ENCODE results near the gene UPB1.

Gene UPB1

GRCh38 chr22:24494528-24495364 is at the start of gene UPB1:
TSS of gene UPB1 (plus strand) at chr22:24495332. CDS start at chr22:24495404, 72 bp downstream.
- no peaks in the 10 kb centered on the region for H3K9me3 ChIP-seq (ENCODE audit: control insufficient read depth in 1 of 2, low read length in 2 of 2)
- no peaks in the 10 kb centered on the region for H3K36me3 ChIP-seq (ENCODE audit: control insufficient read depth in 1 of 2, insufficient read depth in 2 of 2, low read length in 2 of 2)
- no peak within 1 kb of the TSS for H3K9ac ChIP-seq (ENCODE audit: low read depth in 1 of 2, low read length in 2 of 2)
- peaks cover 18 to 25% of the 10 kb centered on the region in 2 donors for H3K27me3 ChIP-seq (ENCODE audit: control insufficient read depth in 1 of 2, insufficient read depth in 2 of 2, low read length in 2 of 2)
- H3K4me1 ChIP-seq (ENCODE audit: control insufficient read depth in 1 of 2, insufficient read depth in 2 of 2, low read length in 2 of 2): peaks cover 0 to 7% of the 10 kb centered on the region in 2 donors
- H3K4me3 ChIP-seq (ENCODE audit: low read depth in 1 of 2, low read length in 2 of 2): peak within 1 kb of the TSS; percentile 15 to 54
- H3K27ac ChIP-seq (ENCODE audit: low read depth, low read length): no peak within 1 kb of the TSS

GRCh38 chr22:24445481-24446259 is 49.5 kb upstream of the UPB1 start:
- no peaks in the 10 kb centered on the region for H3K4me1 ChIP-seq (ENCODE audit: control insufficient read depth in 1 of 2, insufficient read depth in 2 of 2, low read length in 2 of 2)

GRCh38 chr22:24446260-24446611 is 48.9 kb upstream of the UPB1 start:
- Histone ChIP-seq H3K27ac (ENCODE audit: low read depth, low read length) (no peak overlapping the region), H3K9me3 (ENCODE audit: control insufficient read depth in 1 of 2, low read length in 2 of 2) (no peaks in the 10 kb centered on the region), H3K4me3 (ENCODE audit: low read depth in 1 of 2, low read length in 2 of 2) (no peak overlapping the region), H3K9ac (ENCODE audit: low read depth in 1 of 2, low read length in 2 of 2) (no peak overlapping the region), H3K4me1 (ENCODE audit: control insufficient read depth in 1 of 2, insufficient read depth in 2 of 2, low read length in 2 of 2) (no peaks in the 10 kb centered on the region), H3K36me3 (ENCODE audit: control insufficient read depth in 1 of 2, insufficient read depth in 2 of 2, low read length in 2 of 2) (peaks cover 0 to 3% of the 10 kb centered on the region in 2 donors), H3K27me3 (ENCODE audit: control insufficient read depth in 1 of 2, insufficient read depth in 2 of 2, low read length in 2 of 2) (no peaks in the 10 kb centered on the region)

More at GRCh38 chr22:24445481-24446259, 49.5 kb upstream of the UPB1 start:
- Histone ChIP-seq H3K27ac (ENCODE audit: low read depth, low read length) (no peak overlapping the region), H3K27me3 (ENCODE audit: control insufficient read depth in 1 of 2, insufficient read depth in 2 of 2, low read length in 2 of 2) (no peaks in the 10 kb centered on the region), H3K36me3 (ENCODE audit: control insufficient read depth in 1 of 2, insufficient read depth in 2 of 2, low read length in 2 of 2) (peaks cover 0 to 7% of the 10 kb centered on the region in 2 donors), H3K4me3 (ENCODE audit: low read depth in 1 of 2, low read length in 2 of 2) (no peak overlapping the region), H3K9ac (ENCODE audit: low read depth in 1 of 2, low read length in 2 of 2) (no peak overlapping the region), H3K9me3 (ENCODE audit: control insufficient read depth in 1 of 2, low read length in 2 of 2) (no peaks in the 10 kb centered on the region)

GRCh38 chr22:24450610-24451009 is 44.5 kb upstream of the UPB1 start:
- Histone ChIP-seq H3K27me3 (ENCODE audit: control insufficient read depth in 1 of 2, insufficient read depth in 2 of 2, low read length in 2 of 2) (no peaks in the 10 kb centered on the region), H3K27ac (ENCODE audit: low read depth, low read length) (no peak overlapping the region), H3K4me3 (ENCODE audit: low read depth in 1 of 2, low read length in 2 of 2) (no peak overlapping the region), H3K9ac (ENCODE audit: low read depth in 1 of 2, low read length in 2 of 2) (no peak overlapping the region), H3K36me3 (ENCODE audit: control insufficient read depth in 1 of 2, insufficient read depth in 2 of 2, low read length in 2 of 2) (no peaks in the 10 kb centered on the region), H3K9me3 (ENCODE audit: control insufficient read depth in 1 of 2, low read length in 2 of 2) (no peaks in the 10 kb centered on the region), H3K4me1 (ENCODE audit: control insufficient read depth in 1 of 2, insufficient read depth in 2 of 2, low read length in 2 of 2) (no peaks in the 10 kb centered on the region)

- H3K4me1 ChIP-seq (ENCODE audit: control insufficient read depth in 1 of 2, insufficient read depth in 2 of 2, low read length in 2 of 2): no peaks in the 10 kb centered on the region
- no peak overlapping the region for H3K4me3 ChIP-seq (ENCODE audit: low read depth in 1 of 2, low read length in 2 of 2)
- no peaks in the 10 kb centered on the region for H3K9me3 ChIP-seq (ENCODE audit: control insufficient read depth in 1 of 2, low read length in 2 of 2)
- H3K36me3 ChIP-seq (ENCODE audit: control insufficient read depth in 1 of 2, insufficient read depth in 2 of 2, low read length in 2 of 2): no peaks in the 10 kb centered on the region
- H3K27ac ChIP-seq (ENCODE audit: low read depth, low read length): no peak overlapping the region
- no peak overlapping the region for H3K9ac ChIP-seq (ENCODE audit: low read depth in 1 of 2, low read length in 2 of 2)
- no peaks in the 10 kb centered on the region for H3K27me3 ChIP-seq (ENCODE audit: control insufficient read depth in 1 of 2, insufficient read depth in 2 of 2, low read length in 2 of 2)
These were observed 44.0 kb upstream of the UPB1 start for GRCh38 chr22:24451162-24451561.

- no peaks in the 10 kb centered on the region for H3K9me3 ChIP-seq (ENCODE audit: control insufficient read depth in 1 of 2, low read length in 2 of 2)
- no peak overlapping the region for H3K27ac ChIP-seq (ENCODE audit: low read depth, low read length)
- H3K27me3 ChIP-seq (ENCODE audit: control insufficient read depth in 1 of 2, insufficient read depth in 2 of 2, low read length in 2 of 2): no peaks in the 10 kb centered on the region
- H3K9ac ChIP-seq (ENCODE audit: low read depth in 1 of 2, low read length in 2 of 2): no peak overlapping the region
- no peaks in the 10 kb centered on the region for H3K4me1 ChIP-seq (ENCODE audit: control insufficient read depth in 1 of 2, insufficient read depth in 2 of 2, low read length in 2 of 2)
- no peak overlapping the region for H3K4me3 ChIP-seq (ENCODE audit: low read depth in 1 of 2, low read length in 2 of 2)
- no peaks in the 10 kb centered on the region for H3K36me3 ChIP-seq (ENCODE audit: control insufficient read depth in 1 of 2, insufficient read depth in 2 of 2, low read length in 2 of 2)
These were observed 41.3 kb upstream of the UPB1 start for GRCh38 chr22:24453853-24454252.

GRCh38 chr22:24455039-24455438 is 40.1 kb upstream of the UPB1 start:
- H3K27ac ChIP-seq (ENCODE audit: low read depth, low read length): no peak overlapping the region
- no peak overlapping the region for H3K4me3 ChIP-seq (ENCODE audit: low read depth in 1 of 2, low read length in 2 of 2)
- H3K4me1 ChIP-seq (ENCODE audit: control insufficient read depth in 1 of 2, insufficient read depth in 2 of 2, low read length in 2 of 2): no peaks in the 10 kb centered on the region
- H3K27me3 ChIP-seq (ENCODE audit: control insufficient read depth in 1 of 2, insufficient read depth in 2 of 2, low read length in 2 of 2): no peaks in the 10 kb centered on the region
- H3K36me3 ChIP-seq (ENCODE audit: control insufficient read depth in 1 of 2, insufficient read depth in 2 of 2, low read length in 2 of 2): no peaks in the 10 kb centered on the region
- H3K9me3 ChIP-seq (ENCODE audit: control insufficient read depth in 1 of 2, low read length in 2 of 2): no peaks in the 10 kb centered on the region
- H3K9ac ChIP-seq (ENCODE audit: low read depth in 1 of 2, low read length in 2 of 2): no peak overlapping the region

- Histone ChIP-seq H3K4me1 (ENCODE audit: control insufficient read depth in 1 of 2, insufficient read depth in 2 of 2, low read length in 2 of 2) (peaks cover 0 to 6% of the 10 kb centered on the region in 2 donors), H3K9me3 (ENCODE audit: control insufficient read depth in 1 of 2, low read length in 2 of 2) (no peaks in the 10 kb centered on the region), H3K4me3 (ENCODE audit: low read depth in 1 of 2, low read length in 2 of 2) (no peak overlapping the region), H3K27ac (ENCODE audit: low read depth, low read length) (no peak overlapping the region), H3K9ac (ENCODE audit: low read depth in 1 of 2, low read length in 2 of 2) (no peak overlapping the region), H3K36me3 (ENCODE audit: control insufficient read depth in 1 of 2, insufficient read depth in 2 of 2, low read length in 2 of 2) (no peaks in the 10 kb centered on the region), H3K27me3 (ENCODE audit: control insufficient read depth in 1 of 2, insufficient read depth in 2 of 2, low read length in 2 of 2) (no peaks in the 10 kb centered on the region)
These were observed 39.2 kb upstream of the UPB1 start for GRCh38 chr22:24455751-24456426.

- Histone ChIP-seq H3K4me3 (ENCODE audit: low read depth in 1 of 2, low read length in 2 of 2) (no peak overlapping the region), H3K36me3 (ENCODE audit: control insufficient read depth in 1 of 2, insufficient read depth in 2 of 2, low read length in 2 of 2) (no peaks in the 10 kb centered on the region), H3K27ac (ENCODE audit: low read depth, low read length) (no peak overlapping the region), H3K27me3 (ENCODE audit: control insufficient read depth in 1 of 2, insufficient read depth in 2 of 2, low read length in 2 of 2) (no peaks in the 10 kb centered on the region), H3K9me3 (ENCODE audit: control insufficient read depth in 1 of 2, low read length in 2 of 2) (no peaks in the 10 kb centered on the region), H3K9ac (ENCODE audit: low read depth in 1 of 2, low read length in 2 of 2) (no peak overlapping the region), H3K4me1 (ENCODE audit: control insufficient read depth in 1 of 2, insufficient read depth in 2 of 2, low read length in 2 of 2) (peaks cover 0 to 9% of the 10 kb centered on the region in 2 donors)
These were observed 37.2 kb upstream of the UPB1 start for GRCh38 chr22:24457894-24458420.

GRCh38 chr22:24459911-24460310 is 35.2 kb upstream of the UPB1 start:
- no peak overlapping the region for H3K9ac ChIP-seq (ENCODE audit: low read depth in 1 of 2, low read length in 2 of 2)
- H3K9me3 ChIP-seq (ENCODE audit: control insufficient read depth in 1 of 2, low read length in 2 of 2): no peaks in the 10 kb centered on the region
- peaks cover 0 to 9% of the 10 kb centered on the region in 2 donors for H3K4me1 ChIP-seq (ENCODE audit: control insufficient read depth in 1 of 2, insufficient read depth in 2 of 2, low read length in 2 of 2)
- no peak overlapping the region for H3K4me3 ChIP-seq (ENCODE audit: low read depth in 1 of 2, low read length in 2 of 2)
- H3K36me3 ChIP-seq (ENCODE audit: control insufficient read depth in 1 of 2, insufficient read depth in 2 of 2, low read length in 2 of 2): no peaks in the 10 kb centered on the region
- no peaks in the 10 kb centered on the region for H3K27me3 ChIP-seq (ENCODE audit: control insufficient read depth in 1 of 2, insufficient read depth in 2 of 2, low read length in 2 of 2)
- H3K27ac ChIP-seq (ENCODE audit: low read depth, low read length): no peak overlapping the region
